Activated T-helper 17 cell treated with anti-CD3 and anti-CD28 coated beads, Interleukin-2, amount 50 U/mL, for 72 hours (primary cell): ENCODE results near the gene LRRC38. TPM values are rescaled to one million over a fixed set of nuclear protein-coding genes. Genes with fewer than 3 reads are reported as not detected.

Source experiments
- ATAC-seq: fragments of 150-1000 bp; cut with Tn5 transposase; replicated peaks from 2 replicates; pipeline ENCODE4 v1.10.0; 2021; ENCODE audit warnings: mild to moderate bottlenecking, moderate library complexity
- H3K27ac Mint-ChIP-seq: one replicate; pipeline ENCODE4 v1.8.0; 2022; ENCODE audit warnings: mixed read lengths
- H3K27me3 Mint-ChIP-seq: one replicate; pipeline ENCODE4 v1.8.0; 2022; ENCODE audit warnings: mixed read lengths
- H3K36me3 Mint-ChIP-seq: one replicate; pipeline ENCODE4 v1.8.0; 2022; ENCODE audit warnings: low read depth, mild to moderate bottlenecking, mixed read lengths
- H3K4me1 Mint-ChIP-seq: one replicate; pipeline ENCODE4 v1.8.0; 2022; ENCODE audit warnings: mixed read lengths
- H3K4me3 Mint-ChIP-seq: one replicate; pipeline ENCODE4 v1.8.0; 2022; ENCODE audit warnings: mild to moderate bottlenecking, mixed read lengths
- H3K9me3 Mint-ChIP-seq: one replicate; pipeline ENCODE4 v1.8.0; 2022; ENCODE audit warnings: mixed read lengths
- total RNA-seq, 2 donors: library from RNA; stranded (reverse); gene quantifications; one replicate each; pipeline ENCODE4 v1.2.3, GENCODE V29; 2022

Gene LRRC38
- total RNA-seq, 2 donors from 2014 or later, result not detected

GRCh38 chr1:13539683-13540082, 25.9 kb upstream of the LRRC38 start:
- no peak overlapping the region for H3K4me3 Mint-ChIP-seq
- peaks cover 5% of the 10 kb centered on the region for H3K27me3 Mint-ChIP-seq
- no peak for ATAC-seq
- H3K27ac Mint-ChIP-seq, result no peak overlapping the region
- H3K9me3 Mint-ChIP-seq, result no peaks in the 10 kb centered on the region
- H3K36me3 Mint-ChIP-seq, result no peaks in the 10 kb centered on the region
- H3K4me1 Mint-ChIP-seq, result no peaks in the 10 kb centered on the region

DNA sequence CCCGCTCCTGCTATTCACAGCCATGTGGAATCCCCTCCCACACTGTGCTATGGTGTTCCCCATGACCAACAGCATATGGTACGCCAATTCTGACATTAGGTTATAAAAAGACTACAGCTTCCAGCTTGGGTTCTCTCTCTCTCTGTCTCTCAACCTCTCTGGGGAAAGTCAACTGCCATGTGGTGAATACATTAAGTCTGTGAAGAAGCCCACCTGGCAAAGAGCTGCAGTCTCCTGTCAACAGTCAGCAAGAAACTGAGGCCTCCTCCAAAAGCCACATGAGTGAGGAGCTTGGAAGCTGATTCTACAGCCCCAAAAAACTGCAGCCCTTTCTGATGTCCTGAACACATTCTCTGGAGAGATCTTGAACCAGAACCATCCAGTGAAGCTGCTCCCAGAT, 25.0 kb upstream of the LRRC38 start:
- no peak for ATAC-seq
- Mint-ChIP-seq H3K27me3 (peaks cover 5% of the 10 kb centered on the region), H3K36me3 (no peaks in the 10 kb centered on the region), H3K4me1 (no peaks in the 10 kb centered on the region), H3K9me3 (no peaks in the 10 kb centered on the region), H3K4me3 (no peak overlapping the region), H3K27ac (no peak overlapping the region)

DNA sequence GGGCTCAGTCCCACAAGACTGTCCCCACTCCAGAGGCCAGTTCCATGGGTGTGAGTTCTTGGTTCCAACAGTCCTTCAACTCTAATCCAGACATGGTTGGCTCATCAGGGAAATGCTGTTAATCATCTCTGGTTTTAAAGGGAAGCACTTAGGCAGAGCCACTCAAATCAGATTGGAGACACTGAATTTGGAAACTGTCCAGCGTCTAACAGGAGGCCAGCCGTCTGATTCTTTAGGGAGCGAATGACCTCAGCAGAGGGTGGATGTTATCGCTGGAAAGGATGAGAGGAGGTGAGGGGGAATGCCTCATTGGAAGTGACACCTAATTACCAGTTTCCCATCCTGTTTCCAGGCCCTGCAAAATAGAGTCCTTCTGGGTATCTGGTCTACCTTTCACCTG, 22.8 kb upstream of the LRRC38 start:
- H3K27ac Mint-ChIP-seq, result no peak overlapping the region
- no peaks in the 10 kb centered on the region for H3K36me3 Mint-ChIP-seq
- H3K9me3 Mint-ChIP-seq, result no peaks in the 10 kb centered on the region
- no peaks in the 10 kb centered on the region for H3K4me1 Mint-ChIP-seq
- no peak overlapping the region for H3K4me3 Mint-ChIP-seq
- ATAC-seq, result no peak
- peaks cover 5% of the 10 kb centered on the region for H3K27me3 Mint-ChIP-seq

DNA sequence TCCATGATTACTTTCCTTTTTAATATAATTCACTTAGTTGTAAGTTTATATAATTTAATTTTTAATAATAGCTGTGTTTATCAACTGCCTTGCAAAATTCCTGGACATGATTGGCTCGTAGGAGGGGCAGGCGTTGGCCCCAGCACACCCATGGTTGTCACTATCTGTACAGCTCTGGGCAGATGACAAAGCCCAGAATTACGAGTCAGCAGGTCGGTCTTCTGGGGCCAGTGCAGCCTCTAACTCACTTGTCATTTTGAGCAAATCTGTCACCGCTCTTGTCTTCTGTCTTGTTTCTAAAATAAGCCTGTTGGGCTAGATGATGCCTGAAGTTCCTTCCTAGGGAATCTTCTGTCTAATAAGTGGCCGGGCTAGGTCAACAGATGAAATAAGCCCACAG, 21.4 kb upstream of the LRRC38 start:
- no peak overlapping the region for H3K4me3 Mint-ChIP-seq
- H3K4me1 Mint-ChIP-seq, result no peaks in the 10 kb centered on the region
- H3K27me3 Mint-ChIP-seq, result peaks cover 5% of the 10 kb centered on the region
- H3K9me3 Mint-ChIP-seq, result no peaks in the 10 kb centered on the region
- no peak for ATAC-seq
- H3K36me3 Mint-ChIP-seq, result no peaks in the 10 kb centered on the region
- no peak overlapping the region for H3K27ac Mint-ChIP-seq

- Mint-ChIP-seq H3K9me3 (no peaks in the 10 kb centered on the region), H3K4me3 (no peak overlapping the region), H3K36me3 (no peaks in the 10 kb centered on the region), H3K27ac (no peak overlapping the region), H3K4me1 (no peaks in the 10 kb centered on the region), H3K27me3 (peaks cover 15% of the 10 kb centered on the region)
- no peak for ATAC-seq
Observed at GRCh38 chr1:13528320-13528719, 14.5 kb upstream of the LRRC38 start.

DNA sequence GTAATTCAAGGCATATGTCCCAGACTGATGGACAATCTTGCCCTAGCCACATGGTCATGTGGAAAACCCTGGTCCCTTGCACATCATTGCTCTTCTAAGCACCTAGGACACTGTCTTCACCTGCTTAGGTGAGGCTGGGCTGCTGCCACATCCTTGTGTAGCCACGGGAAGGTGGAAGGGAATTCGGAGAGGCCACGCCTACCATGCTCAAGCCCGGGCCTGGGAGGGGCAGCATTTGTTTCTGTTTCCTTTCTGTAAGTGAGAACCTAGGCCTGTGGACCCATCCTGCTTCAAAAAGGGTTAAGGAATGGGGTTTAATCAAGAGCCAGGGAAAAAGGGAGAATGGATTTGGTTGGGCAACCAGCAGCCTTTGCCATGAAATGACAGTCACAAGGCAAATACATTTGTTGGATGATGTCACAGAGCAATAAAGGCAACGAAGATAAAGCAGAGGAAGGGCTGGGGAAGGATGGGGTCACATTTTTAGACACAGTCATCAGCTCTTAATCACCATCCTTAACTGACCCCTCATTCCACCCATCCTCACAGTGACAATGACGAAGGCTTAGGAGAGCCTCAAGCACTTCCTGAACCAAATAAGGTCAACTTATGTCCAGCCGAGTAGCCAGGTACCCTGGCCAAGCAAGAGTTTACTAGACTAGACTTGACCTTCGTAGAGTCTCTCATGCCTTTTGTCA, 10.1 kb upstream of the LRRC38 start:
- Mint-ChIP-seq H3K4me3 (no peak overlapping the region), H3K4me1 (no peaks in the 10 kb centered on the region), H3K27ac (no peak overlapping the region), H3K27me3 (peaks cover 33% of the 10 kb centered on the region), H3K36me3 (no peaks in the 10 kb centered on the region), H3K9me3 (peaks cover 3% of the 10 kb centered on the region)
- ATAC-seq, result no peak

GRCh38 chr1:13520985-13521384, 7.2 kb upstream of the LRRC38 start:
- Mint-ChIP-seq H3K27me3 (peaks cover 42% of the 10 kb centered on the region), H3K4me1 (no peaks in the 10 kb centered on the region), H3K27ac (no peak overlapping the region), H3K36me3 (no peaks in the 10 kb centered on the region), H3K9me3 (peaks cover 3% of the 10 kb centered on the region), H3K4me3 (no peak overlapping the region)
- ATAC-seq, result no peak

- no peak for ATAC-seq
- Mint-ChIP-seq H3K4me3 (no peak overlapping the region), H3K9me3 (peaks cover 3% of the 10 kb centered on the region), H3K4me1 (no peaks in the 10 kb centered on the region), H3K36me3 (no peaks in the 10 kb centered on the region), H3K27ac (no peak overlapping the region), H3K27me3 (peaks cover 40% of the 10 kb centered on the region)
Observed at GRCh38 chr1:13517193-13517812, 3.5 kb upstream of the LRRC38 start.

DNA sequence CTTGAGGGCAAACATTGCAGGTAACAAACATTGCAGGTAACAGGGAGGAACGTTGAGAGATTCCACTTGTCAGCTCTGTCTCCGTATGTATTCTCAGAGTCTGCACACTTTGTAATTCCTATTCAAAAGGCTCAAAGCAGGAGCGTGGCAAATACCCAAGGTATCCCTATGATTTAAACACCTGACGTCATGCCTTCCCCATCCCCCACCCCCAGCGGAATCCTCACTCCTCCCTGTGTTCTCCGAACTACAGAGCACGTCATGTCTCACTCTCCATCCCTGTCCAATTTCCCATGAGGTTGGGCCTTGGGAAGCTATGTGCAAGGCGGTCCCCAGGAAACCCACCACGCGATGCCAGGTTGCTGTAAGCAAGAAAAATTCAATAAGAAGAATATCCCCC, 2.8 kb upstream of the LRRC38 start:
- Mint-ChIP-seq H3K4me1 (no peaks in the 10 kb centered on the region), H3K4me3 (no peak overlapping the region), H3K27me3 (peaks cover 39% of the 10 kb centered on the region), H3K27ac (no peak overlapping the region), H3K9me3 (peaks cover 3% of the 10 kb centered on the region), H3K36me3 (no peaks in the 10 kb centered on the region)
- no peak for ATAC-seq

- no peak overlapping the region for H3K4me3 Mint-ChIP-seq
- no peak for ATAC-seq
- H3K27ac Mint-ChIP-seq, result no peak overlapping the region
- no peaks in the 10 kb centered on the region for H3K36me3 Mint-ChIP-seq
- H3K9me3 Mint-ChIP-seq, result peaks cover 3% of the 10 kb centered on the region
- peaks cover 33% of the 10 kb centered on the region for H3K27me3 Mint-ChIP-seq
- no peaks in the 10 kb centered on the region for H3K4me1 Mint-ChIP-seq
Observed at GRCh38 chr1:13514821-13515220, 1.0 kb upstream of the LRRC38 start.

GRCh38 chr1:13513063-13513894, 524 bp downstream of the LRRC38 start:
- Mint-ChIP-seq H3K4me1 (no peaks in the 10 kb centered on the region), H3K4me3 (no peak overlapping the region), H3K27me3 (peaks cover 25% of the 10 kb centered on the region), H3K36me3 (no peaks in the 10 kb centered on the region), H3K9me3 (no peaks in the 10 kb centered on the region), H3K27ac (no peak overlapping the region)
- ATAC-seq, result no peak

DNA sequence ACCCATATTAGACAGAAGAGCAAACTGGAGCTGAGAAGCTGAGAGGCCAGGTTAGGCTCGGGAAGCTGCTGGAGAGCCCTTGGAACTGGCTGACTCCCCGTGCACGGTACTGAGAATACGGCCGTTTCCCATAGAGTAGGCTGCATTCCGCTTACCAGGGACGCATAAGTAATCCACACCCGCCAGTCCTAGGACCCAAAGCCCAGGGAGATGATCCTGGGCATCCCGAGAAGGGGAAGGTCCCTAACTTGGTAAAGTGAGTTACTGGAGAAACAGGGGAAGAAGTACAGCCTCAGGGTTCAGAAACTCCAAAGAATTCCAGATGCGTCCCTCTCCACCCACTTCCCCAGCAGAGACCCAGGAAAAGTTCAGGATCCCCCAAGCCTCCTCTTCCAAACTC, 1.3 kb downstream of the LRRC38 start:
- Mint-ChIP-seq H3K4me3 (no peak overlapping the region), H3K27me3 (peaks cover 17% of the 10 kb centered on the region), H3K9me3 (no peaks in the 10 kb centered on the region), H3K4me1 (no peaks in the 10 kb centered on the region), H3K36me3 (no peaks in the 10 kb centered on the region), H3K27ac (no peak overlapping the region)
- no peak for ATAC-seq

DNA sequence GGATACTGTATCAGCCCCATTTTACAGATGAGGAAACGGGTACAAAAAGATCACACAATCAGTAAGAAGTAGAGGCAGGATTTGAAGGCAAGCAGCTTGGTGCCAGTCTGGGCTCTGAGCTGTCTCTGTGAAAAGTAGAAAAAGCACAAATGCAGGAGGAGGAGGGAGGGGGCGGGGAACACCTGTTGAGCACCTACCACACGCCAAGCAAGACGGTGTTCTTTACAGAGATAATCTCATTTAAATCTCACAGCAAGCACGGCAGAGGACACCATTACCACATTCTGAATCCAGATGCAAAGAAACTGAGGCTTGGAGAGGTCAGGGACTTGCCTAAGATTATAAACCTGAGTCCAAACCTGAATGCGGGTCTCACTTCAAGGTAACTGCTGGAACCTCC, 3.3 kb downstream of the LRRC38 start:
- Mint-ChIP-seq H3K36me3 (no peaks in the 10 kb centered on the region), H3K9me3 (no peaks in the 10 kb centered on the region), H3K4me3 (no peak overlapping the region), H3K27ac (no peak overlapping the region), H3K4me1 (no peaks in the 10 kb centered on the region), H3K27me3 (peaks cover 16% of the 10 kb centered on the region)
- no peak for ATAC-seq

DNA sequence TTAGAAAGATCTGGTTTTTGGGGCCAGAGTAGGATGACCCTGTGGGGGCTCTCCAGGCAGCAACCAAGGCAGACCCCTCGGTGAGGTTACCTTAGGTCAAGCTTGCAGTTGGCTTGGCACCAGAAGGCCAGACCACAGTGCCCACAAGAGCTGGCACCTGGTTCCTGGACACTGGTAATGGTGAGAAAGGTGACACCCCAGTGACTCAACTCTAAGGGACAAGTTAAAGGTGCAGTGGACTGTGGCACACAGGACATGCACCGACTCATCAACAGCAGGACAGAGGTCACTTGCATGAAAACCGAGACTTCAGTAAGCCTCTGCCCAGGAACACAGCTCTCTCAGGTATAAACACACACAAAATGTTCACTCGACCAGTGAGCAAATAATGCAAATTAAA, 6.7 kb downstream of the LRRC38 start:
- no peak for ATAC-seq
- Mint-ChIP-seq H3K27ac (no peak overlapping the region), H3K4me3 (no peak overlapping the region), H3K9me3 (no peaks in the 10 kb centered on the region), H3K36me3 (no peaks in the 10 kb centered on the region), H3K4me1 (no peaks in the 10 kb centered on the region), H3K27me3 (peaks cover 11% of the 10 kb centered on the region)

- Mint-ChIP-seq H3K4me3 (no peak overlapping the region), H3K9me3 (no peaks in the 10 kb centered on the region), H3K36me3 (no peaks in the 10 kb centered on the region), H3K4me1 (no peaks in the 10 kb centered on the region), H3K27ac (no peak overlapping the region), H3K27me3 (peaks cover 6% of the 10 kb centered on the region)
- ATAC-seq, result no peak
Observed at GRCh38 chr1:13505020-13505419, 8.8 kb downstream of the LRRC38 start.
